Lower leg skin (tissue), 3 donors: ENCODE data around the gene NME9.

Source experiments
- POLR2A ChIP-seq, 2 donors: fragments of 450-650 bp; IDR thresholded peaks; one replicate each; pipeline ENCODE4 v1.6.1; 2016 to 2017; ENCODE audit warnings: antibody characterized with exemption in 2 of 2, mild to moderate bottlenecking in 1 of 2, moderate library complexity in 1 of 2
- TF ChIP-seq, protein P1 (sequence below), 3 donors: fragments of 450-650 bp; IDR thresholded peaks; one replicate each; pipeline ENCODE4 v1.5.1; 2016; ENCODE audit warnings: antibody characterized with exemption in 3 of 3, mild to moderate bottlenecking in 3 of 3, moderate library complexity in 2 of 3

DNA sequence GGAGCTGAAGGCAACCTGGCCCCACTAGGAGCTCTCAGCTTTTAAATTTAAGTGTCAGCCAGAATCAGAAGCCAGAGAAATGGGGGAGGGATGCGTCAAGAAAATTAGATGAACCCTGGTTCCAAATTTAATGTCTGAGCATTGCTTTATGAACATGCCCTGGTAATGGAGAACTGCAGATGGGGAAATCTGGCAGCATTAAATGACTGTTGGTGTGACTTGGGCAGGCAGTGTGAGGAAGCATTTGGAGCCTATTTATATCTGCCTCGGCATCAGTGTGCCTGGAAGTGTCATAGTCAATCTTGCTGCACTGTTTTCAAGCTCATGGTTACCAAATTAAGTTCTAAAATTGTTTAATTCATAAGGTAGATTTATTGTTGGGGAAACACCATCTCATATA is 29.0 kb downstream of the NME9 start:
- TF ChIP-seq POLR2A (IDR thresholded peaks at IDR 0.05): no peak
- TF ChIP-seq, protein P1, sequence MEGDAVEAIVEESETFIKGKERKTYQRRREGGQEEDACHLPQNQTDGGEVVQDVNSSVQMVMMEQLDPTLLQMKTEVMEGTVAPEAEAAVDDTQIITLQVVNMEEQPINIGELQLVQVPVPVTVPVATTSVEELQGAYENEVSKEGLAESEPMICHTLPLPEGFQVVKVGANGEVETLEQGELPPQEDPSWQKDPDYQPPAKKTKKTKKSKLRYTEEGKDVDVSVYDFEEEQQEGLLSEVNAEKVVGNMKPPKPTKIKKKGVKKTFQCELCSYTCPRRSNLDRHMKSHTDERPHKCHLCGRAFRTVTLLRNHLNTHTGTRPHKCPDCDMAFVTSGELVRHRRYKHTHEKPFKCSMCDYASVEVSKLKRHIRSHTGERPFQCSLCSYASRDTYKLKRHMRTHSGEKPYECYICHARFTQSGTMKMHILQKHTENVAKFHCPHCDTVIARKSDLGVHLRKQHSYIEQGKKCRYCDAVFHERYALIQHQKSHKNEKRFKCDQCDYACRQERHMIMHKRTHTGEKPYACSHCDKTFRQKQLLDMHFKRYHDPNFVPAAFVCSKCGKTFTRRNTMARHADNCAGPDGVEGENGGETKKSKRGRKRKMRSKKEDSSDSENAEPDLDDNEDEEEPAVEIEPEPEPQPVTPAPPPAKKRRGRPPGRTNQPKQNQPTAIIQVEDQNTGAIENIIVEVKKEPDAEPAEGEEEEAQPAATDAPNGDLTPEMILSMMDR (IDR thresholded peaks at IDR 0.05): no peak
